Stimulated activated naive CD4-positive, alpha-beta T cell (primary cell): ENCODE data around the gene ZNF76.

Source experiments
- DNase-seq, 6 experiments: peaks; one replicate each; lab custom pipeline; 2025; lab: John Stamatoyannopoulos, UW

The ZNF76 gene

DNA sequence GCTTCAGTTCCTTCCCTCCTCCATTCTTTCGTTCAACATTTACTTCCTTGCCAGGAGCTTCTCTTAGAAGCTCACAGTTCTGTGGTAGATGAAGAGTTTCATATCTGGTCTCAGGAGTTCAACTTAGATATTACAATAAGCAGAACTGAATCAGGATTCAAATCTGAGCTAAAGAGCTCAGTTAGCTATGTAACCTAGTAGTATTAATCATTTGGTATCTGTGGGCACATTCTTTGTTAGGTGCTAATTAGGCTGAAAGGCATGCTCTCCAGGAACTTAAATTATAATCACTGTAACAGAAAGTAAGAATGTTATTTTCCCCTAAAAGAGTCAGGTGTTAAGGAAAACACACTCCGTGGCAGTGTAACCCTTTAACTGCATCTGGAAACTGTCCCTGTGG lies 8.4 kb downstream of the ZNF76 start:
- no peak for DNase-seq

DNA sequence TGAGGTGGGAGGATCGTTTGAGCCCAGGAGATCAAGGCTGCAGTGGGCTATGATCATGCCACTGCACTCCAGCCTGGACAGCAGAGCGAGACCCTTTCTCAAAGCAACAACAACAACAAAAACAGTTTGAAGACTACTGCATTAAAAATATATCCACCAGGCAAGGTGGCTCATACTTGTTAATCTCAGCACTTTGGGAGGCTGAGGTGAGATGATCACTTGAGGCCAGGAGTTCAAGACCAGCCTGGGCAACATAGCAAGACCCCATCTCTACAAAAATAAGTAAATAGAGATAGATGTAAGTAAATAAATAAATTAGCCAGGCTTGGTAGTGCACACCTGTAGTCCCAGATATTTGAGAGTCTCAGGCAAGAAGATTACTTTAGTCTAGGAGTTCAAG lies 12.5 kb downstream of the ZNF76 start:
- DNase-seq: no peak

DNA sequence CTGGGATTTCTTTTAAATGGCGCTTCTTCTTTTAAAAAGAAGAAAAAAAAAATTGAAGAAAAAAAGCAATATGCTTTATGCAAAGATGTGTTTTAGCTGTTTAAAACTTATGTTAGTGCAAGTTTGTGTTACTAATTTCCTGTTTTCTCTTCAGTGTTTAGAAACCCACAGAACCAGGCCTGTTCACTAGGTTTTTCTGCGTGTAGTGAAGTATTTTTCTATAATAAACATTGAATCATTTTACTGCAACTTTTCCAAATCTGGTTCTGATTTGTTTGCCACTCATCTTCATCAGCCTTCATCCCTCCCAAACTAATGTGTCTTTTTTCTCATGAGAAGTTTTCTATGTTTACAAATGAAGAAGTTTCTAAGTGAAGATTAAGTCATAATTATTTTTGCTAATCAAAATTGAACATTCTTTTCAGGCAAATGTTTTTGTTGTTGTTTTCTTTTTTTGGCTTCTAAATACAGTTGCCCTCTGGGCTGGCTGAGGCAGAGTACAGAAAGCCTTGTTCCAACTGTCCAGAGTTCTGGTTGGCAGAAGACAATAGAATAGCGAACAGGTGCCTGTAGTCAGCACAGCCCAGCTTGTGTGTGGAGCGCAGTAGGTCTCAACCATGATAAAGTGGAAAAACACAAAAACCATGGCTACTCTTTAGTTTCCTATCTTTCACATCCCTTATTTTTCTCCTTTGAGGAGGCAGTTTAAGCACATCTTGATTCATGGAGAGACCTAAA lies 14.5 kb downstream of the ZNF76 start:
- no peak for DNase-seq

DNA sequence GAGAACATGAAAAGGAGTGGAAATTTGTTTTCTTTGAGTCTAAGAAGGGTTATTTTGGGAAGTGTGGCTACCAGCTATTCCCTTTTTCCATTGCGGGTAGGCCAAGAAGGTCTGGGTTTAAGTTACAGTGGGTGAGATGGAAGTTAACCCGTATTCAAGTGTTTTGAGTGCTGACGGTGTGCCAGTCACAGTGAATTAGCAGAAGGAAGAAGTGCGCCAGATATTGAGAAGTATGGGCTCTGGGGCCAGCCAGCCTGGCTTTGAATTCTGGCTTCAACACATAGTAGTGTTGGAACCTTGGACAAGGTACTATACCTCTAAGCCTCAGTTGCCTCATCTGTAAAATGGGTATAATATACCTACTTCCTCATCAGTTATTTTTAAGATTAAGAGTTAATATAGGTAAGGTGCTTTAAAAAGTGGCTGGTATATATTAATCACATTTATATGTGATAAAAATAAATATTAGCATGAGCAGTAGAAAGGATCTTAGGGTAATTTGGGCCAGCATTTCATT lies 16.3 kb downstream of the ZNF76 start:
- no peak for DNase-seq

DNA sequence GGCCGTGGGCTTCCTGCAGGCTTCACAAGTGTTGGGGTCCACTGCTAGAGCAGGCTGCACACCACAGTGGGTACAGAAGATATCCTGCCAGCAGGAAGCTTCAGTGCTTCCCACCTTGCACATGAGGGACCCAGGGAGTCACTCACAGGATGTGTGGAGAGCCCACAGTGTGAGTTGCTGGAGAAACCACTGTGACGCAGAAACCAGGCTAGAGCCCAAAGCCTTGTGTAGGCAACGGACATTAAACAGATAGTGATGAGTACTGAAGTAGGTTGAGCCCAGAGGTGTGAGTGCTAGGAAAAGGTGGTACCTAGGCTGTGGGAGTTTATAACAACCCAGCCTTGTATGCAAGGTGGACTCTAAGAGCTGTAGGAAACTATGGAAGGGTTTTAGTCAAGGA lies 19.2 kb downstream of the ZNF76 start:
- DNase-seq: no peak

DNA sequence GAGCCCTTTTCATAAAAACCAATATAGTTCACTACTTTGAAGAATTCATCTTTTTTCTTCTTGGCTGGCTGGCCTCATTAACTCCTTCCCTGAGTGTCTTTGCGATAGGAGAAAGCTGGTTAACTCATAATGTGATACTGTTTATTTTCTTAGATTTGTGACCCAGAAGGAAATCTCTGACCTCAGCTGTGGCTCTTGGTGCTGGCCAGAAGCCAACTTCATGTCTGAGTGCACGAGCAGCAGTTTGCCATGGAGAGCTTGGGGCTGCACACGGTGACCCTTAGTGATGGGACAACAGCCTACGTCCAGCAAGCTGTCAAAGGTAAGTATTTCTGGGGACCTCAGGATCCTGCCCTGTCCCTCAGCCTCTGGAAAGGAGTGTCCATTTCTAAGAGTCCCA lies 21.4 kb downstream of the ZNF76 start:
- DNase-seq: no peak

DNA sequence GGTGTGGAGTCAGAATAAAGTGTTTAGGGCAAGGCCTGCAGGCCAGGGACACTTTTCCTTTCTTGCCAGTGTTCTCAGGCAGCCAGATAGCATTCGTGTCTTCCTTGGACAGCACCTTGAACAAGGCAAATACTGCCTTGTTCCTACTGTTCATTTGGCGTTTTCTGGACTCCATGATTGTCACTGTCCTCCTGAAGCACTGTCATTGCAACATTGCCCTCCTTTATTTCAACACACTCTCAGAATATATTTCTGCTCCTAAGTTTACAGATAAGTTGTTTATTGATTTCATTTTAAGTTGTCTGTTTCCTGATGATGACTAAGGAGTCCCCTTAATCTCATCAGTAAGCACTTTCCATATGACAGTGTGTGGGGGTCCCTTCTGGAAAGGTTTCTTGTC lies 22.9 kb downstream of the ZNF76 start:
- no peak for DNase-seq

DNA sequence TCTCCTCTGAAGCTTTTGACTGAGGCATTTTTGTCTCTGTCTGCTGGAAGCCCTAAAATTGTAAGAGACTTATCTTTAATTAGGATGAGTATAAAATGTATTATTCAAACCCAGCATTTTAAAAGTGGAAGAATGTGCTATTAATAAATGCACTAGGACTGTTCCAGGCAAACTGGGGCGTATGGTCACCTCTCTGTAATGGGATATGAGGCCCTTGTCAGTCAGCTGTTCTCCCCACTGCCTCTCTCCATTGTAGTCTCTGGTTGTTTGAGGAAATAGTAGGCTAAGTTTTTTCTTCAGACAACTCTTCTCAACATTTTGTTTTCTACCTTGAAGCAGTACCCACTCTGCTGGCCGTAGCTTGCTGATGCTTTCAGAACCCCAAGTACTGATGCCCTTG lies 23.8 kb downstream of the ZNF76 start:
- DNase-seq: no peak

DNA sequence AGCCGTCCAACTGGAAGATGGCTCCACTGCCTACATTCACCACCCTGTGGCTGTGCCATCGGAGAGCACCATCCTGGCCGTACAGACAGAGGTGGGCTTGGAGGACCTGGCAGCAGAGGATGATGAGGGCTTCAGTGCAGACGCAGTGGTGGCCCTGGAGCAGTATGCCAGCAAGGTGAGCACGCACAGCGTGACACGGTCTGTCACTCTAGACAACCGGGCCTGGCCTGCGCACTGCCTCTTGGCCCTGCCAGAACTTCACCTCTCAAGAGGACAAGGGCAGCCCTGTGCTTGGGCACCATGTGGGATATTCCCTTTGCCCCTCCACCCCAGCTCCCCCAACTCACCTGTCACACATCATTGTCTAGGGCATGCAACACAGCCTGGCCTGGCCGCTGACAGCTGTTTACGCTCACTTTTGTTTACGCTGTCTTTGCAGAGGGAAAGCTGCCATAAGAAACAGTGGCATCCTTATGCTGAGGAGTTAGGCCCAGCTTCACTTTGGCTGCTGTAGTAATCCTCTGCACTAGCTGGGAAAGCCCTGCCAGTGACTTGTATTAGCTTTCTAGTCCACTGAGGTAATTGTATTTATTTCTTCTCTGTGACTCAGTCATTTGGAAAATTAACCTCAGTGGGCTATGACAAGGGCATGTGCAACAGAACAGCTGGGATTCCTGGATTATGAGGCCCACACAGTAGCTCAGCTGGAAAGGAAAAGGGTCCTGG lies 28.3 kb downstream of the ZNF76 start:
- DNase-seq: no peak

DNA sequence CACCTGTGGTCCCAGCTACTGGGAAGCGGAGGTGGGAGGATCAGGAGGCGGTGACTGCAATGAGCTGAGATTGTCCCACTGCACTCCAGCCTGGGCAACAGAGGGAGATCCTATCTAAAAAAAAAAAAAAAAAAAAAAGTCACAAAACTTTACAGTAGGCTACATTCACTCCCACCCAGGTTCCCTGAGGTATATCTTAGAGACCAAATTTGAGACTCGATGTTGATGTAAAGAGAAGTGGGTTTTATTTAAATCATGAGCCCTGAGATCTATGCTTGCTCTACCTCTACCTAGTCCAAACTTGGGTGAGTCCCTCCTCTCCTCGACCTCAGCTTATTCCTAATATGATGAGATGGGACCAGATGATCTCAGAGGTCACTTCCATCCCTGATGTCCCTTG lies 29.3 kb downstream of the ZNF76 start:
- no peak for DNase-seq

DNA sequence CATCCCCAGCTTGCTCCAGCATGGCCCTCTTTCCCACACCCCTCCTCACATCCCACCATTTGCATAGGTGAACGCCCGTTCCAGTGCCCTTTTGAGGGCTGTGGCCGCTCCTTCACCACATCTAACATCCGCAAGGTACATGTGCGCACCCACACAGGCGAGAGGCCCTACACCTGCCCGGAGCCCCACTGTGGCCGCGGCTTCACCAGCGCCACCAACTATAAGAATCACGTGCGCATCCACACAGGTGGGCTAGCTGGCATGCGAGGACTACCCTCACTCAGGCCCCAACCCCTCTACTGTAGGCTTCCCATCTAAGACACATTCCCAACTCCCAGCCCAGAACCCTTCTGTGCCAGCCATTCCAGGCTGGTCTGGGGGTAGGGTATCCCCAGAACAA lies 32.0 kb downstream of the ZNF76 start:
- DNase-seq: no peak

DNA sequence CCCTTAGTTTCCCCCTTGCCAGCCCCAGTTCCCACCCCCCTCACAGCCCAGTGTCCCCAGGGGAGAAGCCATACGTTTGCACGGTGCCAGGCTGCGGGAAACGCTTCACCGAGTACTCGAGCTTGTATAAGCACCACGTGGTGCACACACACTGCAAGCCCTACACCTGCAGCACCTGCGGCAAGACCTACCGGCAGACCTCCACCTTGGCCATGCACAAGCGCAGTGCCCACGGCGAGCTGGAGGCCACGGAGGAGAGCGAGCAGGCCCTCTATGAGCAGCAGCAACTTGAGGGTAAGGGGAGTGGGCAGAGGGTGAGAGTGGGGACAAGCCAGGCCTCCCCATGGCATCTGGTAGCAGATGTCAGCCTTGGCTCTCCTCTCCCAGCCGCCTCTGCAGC lies 33.0 kb downstream of the ZNF76 start:
- DNase-seq: no peak

DNA sequence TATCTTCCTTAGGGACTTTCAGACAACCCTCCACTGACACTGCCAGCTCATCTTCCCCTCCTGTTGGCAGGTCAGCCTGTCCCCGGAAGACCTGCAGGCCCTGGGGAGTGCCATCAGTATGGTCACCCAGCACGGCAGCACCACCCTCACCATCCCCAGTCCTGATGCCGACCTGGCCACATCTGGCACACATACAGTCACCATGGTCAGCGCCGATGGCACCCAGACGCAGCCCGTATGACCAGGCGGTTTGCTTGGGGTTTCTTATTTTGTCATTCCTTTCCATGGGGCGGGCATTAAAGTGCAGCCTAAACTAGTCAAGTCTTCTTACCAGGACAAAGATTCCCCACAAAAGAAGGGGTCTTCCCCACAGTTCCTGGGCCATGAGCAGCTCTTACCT lies 34.1 kb downstream of the ZNF76 start:
- DNase-seq: no peak

DNA sequence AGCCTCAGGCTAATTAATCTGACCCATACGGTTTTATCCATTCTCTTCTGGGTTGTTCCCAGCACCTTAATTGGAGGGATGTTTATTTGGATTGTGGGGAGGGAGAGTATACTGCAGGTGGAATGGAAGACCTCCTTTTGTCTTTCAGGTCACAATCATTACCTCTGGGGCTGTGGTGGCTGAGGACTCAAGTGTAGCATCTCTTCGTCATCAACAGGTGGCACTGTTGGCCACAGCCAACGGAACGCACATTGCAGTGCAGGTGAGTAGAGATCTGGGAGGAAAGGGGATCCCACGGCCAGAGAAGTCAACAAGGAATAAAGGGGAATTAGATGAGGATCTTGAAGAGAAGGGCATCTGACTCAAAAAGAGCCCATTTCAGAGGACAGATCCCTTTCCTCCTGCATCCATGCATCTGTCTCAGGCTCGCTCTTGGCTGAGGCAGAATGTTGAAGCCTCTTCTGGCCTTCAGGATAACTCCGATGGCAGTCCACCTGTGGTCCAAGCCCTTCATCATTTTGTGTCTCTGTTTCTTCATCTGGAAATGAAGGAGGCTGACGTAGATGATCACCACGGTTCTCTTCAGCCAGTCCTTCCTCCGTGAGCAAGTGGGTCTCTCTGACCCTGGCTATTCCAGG lies 34.9 kb downstream of the ZNF76 start:
- DNase-seq: peak in 5 of 6 experiments; percentile 13 to 58 (median 40)

DNA sequence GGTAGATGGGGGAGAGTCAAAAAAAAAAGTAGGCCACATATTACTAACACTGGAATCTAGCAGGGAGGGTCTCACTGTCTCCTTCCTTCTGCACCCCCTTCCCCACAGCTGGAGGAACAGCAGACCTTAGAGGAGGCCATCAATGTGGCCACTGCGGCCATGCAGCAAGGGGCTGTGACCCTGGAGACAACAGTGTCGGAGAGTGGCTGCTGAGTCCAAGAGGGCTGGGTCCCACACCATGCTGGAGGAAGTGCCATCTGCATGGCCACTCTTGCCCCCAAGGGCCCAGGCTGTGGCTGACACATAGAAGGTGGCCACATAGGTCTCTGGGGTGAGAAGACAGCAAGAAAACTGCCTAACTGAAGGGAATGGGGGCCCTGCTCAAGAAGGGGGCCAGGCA lies 35.5 kb downstream of the ZNF76 start:
- no peak for DNase-seq

DNA sequence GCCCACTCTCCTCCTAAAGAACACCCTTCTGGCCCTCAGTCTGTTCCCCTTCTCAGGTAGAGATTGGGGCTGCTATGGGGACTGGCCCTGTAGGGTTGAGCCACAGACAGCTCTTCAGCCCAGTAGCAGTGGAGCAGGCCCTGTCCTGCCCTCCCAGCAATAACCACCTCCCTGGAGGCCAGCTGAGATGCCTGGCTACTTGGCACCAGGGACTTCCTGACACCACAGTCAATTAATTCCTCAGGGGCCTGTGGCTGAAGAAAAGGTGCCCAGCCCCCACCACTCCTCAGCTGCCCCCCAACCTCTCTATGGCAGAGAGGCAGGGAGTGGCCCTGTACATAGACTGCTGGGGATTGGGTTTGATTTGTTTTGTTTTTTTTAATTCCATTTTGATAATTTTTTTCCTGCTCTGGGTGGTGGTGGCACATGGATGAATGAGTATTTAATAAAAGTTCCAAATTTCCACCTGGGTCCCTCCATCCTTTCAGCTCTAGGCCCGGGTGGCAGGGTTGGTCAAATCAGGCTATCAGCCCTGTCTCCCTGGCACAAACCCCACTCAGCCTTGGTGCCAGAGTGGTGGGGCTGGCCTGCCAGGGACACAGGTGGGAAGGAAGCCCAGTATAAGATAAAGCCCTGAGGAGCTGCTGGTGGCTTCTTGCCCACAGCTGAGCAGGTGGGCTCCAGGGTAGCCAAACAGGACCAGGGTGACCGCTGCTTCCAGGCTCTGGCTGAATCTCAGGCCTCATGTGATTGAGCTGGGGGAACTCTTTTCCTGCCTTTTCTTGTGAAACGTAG lies 36.2 kb downstream of the ZNF76 start:
- no peak for DNase-seq

DNA sequence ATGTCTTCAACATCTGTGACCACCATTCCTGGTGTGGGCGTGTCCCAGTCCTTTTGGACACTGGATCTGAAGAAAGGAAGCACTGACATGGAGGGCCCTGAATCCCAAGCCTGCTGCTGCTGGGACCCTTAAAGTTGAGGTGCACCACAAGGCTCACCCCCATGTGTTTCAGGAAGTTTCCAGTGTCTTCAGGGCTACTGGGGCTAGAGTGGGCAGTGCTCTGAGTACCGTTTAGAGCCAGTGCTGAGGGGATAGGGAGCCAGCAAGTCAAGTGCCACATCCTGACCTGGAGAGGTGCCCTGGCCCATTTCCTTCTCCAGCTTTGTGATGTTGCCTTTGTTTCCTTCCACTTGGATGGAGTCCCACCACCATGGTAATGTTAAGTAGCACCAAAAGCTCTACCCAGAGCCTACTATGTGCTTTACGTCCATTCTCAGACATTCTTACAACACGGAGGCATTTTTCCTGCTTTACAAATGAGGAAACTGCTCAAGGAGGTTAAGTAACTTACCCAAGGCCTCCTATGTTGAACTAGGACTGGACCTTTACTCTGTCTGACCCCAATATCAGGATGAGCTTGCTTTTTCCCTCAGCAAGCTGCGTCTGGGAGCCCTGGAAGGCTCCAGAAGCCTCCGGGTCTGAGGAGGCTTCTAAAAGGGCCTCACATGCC lies 37.5 kb downstream of the ZNF76 start:
- no peak for DNase-seq

DNA sequence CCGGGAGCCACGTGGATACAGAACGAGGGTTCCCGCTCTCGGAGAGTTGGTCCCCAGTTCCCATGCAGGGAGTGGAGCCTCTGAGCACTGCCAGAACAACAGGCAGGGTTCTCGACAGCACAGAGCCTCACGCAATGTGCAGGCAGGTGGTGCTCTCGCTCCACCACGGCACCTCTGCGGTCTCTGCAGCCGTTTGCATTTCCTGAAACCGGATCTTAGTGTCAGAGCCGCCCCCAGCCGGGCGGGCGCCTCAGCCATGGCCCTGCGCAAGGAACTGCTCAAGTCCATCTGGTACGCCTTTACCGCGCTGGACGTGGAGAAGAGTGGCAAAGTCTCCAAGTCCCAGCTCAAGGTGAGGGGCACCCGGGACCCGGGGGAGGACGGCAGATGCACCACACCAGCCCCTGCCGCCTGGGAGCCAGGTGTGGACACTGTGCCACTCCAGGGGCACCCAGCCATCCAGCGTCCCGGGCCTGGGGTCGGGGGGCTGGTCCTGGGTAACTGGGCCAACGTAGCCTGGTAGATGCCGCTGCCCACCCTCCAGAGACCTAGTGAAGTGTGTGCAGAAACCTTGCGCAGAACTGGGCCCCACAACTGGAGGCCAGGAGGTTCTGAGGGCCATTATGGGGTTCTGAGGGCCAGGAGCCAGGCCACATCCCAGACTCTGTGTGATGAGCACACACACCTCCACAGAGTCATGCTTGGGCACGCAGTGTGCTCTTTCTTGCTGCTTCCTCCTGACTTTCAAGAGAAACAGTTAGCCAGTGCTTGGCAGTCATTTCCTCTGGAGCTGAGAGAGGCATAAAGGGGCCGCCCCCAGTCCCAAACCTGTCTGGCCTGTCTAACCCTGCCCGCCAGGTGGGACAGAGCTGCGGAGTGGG lies 38.3 kb downstream of the ZNF76 start, which contains the start of gene DEF6:
Gene DEF6, plus strand, starts transcription at position 218 of the 881 bp plus-strand sequence. Its CDS starts 39 bp downstream, at position 257.
- peak; percentile 73 to 86 (median 84) for DNase-seq

DNA sequence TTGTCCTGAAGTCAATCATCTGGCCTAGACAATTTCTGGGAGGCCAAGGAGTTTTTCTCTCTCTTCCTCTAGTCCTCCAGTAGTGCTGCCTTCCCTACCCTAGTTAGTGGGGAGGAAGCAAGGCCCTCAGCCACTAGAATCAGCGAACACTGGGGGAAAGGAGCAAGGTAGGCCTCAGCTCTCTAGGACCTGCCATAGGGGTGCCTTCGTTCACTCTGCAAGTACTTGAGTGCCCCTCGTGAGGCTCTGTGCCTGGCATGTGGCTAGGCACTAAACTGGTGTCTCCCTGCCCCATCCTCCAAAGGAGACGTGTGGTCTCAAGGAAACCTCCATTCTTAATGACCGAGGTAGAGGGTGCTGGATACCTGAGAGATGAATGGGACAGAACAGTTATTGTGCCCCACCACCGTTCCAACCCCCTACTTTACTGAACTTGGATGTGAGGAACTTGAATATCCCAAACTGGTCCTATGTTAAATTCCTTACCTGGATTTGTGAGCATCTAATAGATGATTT lies 39.1 kb downstream of the ZNF76 start:
- peak in 3 of 6 experiments; percentile 10 to 37 (median 16) for DNase-seq

DNA sequence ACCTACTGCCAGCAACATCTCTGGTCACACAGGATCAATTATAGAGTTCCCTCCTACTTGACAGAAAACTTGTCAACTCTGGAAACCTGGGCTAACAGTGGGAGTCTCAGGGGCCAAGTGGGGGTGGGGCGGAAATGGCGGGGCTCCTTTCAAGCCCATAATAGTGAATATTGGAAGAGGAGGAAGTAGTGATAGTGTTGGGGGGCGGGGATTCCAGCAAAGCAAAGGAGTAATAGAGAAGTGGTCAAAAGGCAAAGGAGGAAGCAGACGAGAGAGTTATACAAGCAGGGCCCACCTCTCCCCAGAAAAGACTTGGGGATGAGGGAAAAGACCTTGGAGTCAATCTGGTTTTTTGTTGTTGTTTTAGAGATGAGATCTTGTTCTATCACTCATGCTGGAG lies 40.1 kb downstream of the ZNF76 start:
- peak in 1 of 6 experiments; percentile 17 for DNase-seq
